Psoas muscle (tissue), 8 donors: ENCODE measurements around the gene WDR70. TPM values are rescaled to one million over a fixed set of nuclear protein-coding genes. Genes with fewer than 3 reads are reported as not detected.

Experiments used
- ATAC-seq, 4 donors: fragments of 200-7000 bp; cut with Tn5 transposase; one replicate each; pipeline ENCODE4 v1.9.1; 2020; ENCODE audit warnings: moderate library complexity in 3 of 4, mild to moderate bottlenecking in 2 of 4
- DNase-seq, 2 donors: peaks; one replicate each; pipeline ENCODE4 v3.0.0-alpha.2; 2020
- H3K27ac ChIP-seq: fragments of 200-600 bp; one replicate; pipeline ENCODE4 v1.8.0; 2022
- H3K27me3 ChIP-seq, 3 donors: fragments of 200-600 bp in 1 of 3; one replicate each; pipeline versions ENCODE4 v1.6.1 to v1.8.0; 2013 to 2022; ENCODE audit warnings: low read length in 2 of 3, mild to moderate bottlenecking in 2 of 3, moderate library complexity in 1 of 3; ENCODE audit not compliant: insufficient read depth in 3 of 3
- H3K36me3 ChIP-seq, 2 donors: fragments of 200-600 bp in 1 of 2; one replicate each; pipeline versions ENCODE4 v1.6.1 to v1.8.0; 2013 to 2022; ENCODE audit warnings: low read depth in 1 of 2, mild to moderate bottlenecking in 1 of 2, moderate library complexity in 1 of 2; ENCODE audit not compliant: insufficient read depth in 1 of 2
- H3K4me1 ChIP-seq: fragments of 200-600 bp; one replicate; pipeline ENCODE4 v1.8.0; 2022
- H3K4me3 ChIP-seq: fragments of 200-600 bp; one replicate; pipeline ENCODE4 v1.8.0; 2022; ENCODE audit warnings: mild to moderate bottlenecking
- H3K9me3 ChIP-seq: fragments of 200-600 bp; one replicate; pipeline ENCODE4 v1.8.0; 2022
- WGBS, 3 donors: extraction: QIAGEN DNeasy Blood & Tissue Kit; methylation state at CpG; one replicate each; pipeline versions ENCODE4 v1.1.6 to v1.1.7; 2013; 5-methylcytosine and 5-hydroxymethylcytosine counted together
- intact Hi-C, 2 donors: fragments of 100-400 bp; cut with DNase I; formaldehyde crosslinking; loops; one replicate each; pipeline versions ENCODE4 v1.11.0 to v1.14.2; 2022
- polyA plus RNA-seq, 3 donors: library from polyadenylated mRNA; stranded (reverse); fragments of 200-250 nt; gene quantifications; one replicate each; pipeline ENCODE4 v1.2.3, GENCODE V29; 2013
- total RNA-seq, 4 donors: library from RNA; stranded (reverse); fragmentation: NEBNext Ultra II Directional in 2 of 4; extraction: Animal tissue kit (Norgen Biotek cat#: 25700) in 2 of 4; gene quantifications; one replicate each; pipeline versions ENCODE4 v1.2.1 to v1.2.4, GENCODE V29; 2021 to 2023
- TF ChIP-seq, protein P1 (sequence below): fragments of 200-600 bp; IDR thresholded peaks from one replicate; pipeline ENCODE4 v1.8.0; 2022; ENCODE audit warnings: antibody characterized with exemption
- donor health status: healthy with polysubstance abuse.
- donor health status: DM: no; HTN: no; CAD: no; lungs with moderate emphysema.
- donor health status: Bipolar disorder and iron deficiency.
- donor health status: healthy.
- donor health status: DM: yes; HTN: yes; CAD: no.
- donor health status: DM: no; HTN: no; CAD: no.
- donor health status: DM: no; HTN: no; CAD: no.
- donor health status: DM: yes; HTN: yes; CAD: no.

Gene WDR70
- total and polyA plus RNA-seq, 7 donors = 16.3 to 37.8 (median 26.0) TPM

GRCh38 chr5:37490931-37491330 is 111.8 kb downstream of the WDR70 start:
- Histone ChIP-seq H3K36me3 (no peaks in the 10 kb centered on the region), H3K9me3 (no peaks in the 10 kb centered on the region), H3K4me3 (no peak overlapping the region), H3K27ac (no peak overlapping the region), H3K4me1 (no peaks in the 10 kb centered on the region), H3K27me3 (no peaks in the 10 kb centered on the region)
- WGBS, 3 donors = 95 to 99% (median 97%) methylated on average over 2 of the region's 2 CpGs
- intact Hi-C loops = no loop called here
- DNase-seq = no peak
- TF ChIP-seq, protein P1, sequence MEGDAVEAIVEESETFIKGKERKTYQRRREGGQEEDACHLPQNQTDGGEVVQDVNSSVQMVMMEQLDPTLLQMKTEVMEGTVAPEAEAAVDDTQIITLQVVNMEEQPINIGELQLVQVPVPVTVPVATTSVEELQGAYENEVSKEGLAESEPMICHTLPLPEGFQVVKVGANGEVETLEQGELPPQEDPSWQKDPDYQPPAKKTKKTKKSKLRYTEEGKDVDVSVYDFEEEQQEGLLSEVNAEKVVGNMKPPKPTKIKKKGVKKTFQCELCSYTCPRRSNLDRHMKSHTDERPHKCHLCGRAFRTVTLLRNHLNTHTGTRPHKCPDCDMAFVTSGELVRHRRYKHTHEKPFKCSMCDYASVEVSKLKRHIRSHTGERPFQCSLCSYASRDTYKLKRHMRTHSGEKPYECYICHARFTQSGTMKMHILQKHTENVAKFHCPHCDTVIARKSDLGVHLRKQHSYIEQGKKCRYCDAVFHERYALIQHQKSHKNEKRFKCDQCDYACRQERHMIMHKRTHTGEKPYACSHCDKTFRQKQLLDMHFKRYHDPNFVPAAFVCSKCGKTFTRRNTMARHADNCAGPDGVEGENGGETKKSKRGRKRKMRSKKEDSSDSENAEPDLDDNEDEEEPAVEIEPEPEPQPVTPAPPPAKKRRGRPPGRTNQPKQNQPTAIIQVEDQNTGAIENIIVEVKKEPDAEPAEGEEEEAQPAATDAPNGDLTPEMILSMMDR = no peak
- ATAC-seq = no peak

- DNase-seq = no peak
- Histone ChIP-seq H3K9me3 (no peaks in the 10 kb centered on the region), H3K36me3 (peaks cover 0 to 2% of the 10 kb centered on the region in 2 donors), H3K27ac (no peak overlapping the region), H3K4me1 (no peaks in the 10 kb centered on the region), H3K27me3 (no peaks in the 10 kb centered on the region), H3K4me3 (no peak overlapping the region)
- 65 to 76% (median 69%) methylated on average over 2 of the region's 2 CpGs for WGBS, 3 donors
- TF ChIP-seq, protein P1 = no peak
- ATAC-seq = peak in 2 of 4 donors; percentile 41 to 57
- intact Hi-C loops = no loop called here
These were observed 113.8 kb downstream of the WDR70 start for GRCh38 chr5:37492778-37493555.

DNA sequence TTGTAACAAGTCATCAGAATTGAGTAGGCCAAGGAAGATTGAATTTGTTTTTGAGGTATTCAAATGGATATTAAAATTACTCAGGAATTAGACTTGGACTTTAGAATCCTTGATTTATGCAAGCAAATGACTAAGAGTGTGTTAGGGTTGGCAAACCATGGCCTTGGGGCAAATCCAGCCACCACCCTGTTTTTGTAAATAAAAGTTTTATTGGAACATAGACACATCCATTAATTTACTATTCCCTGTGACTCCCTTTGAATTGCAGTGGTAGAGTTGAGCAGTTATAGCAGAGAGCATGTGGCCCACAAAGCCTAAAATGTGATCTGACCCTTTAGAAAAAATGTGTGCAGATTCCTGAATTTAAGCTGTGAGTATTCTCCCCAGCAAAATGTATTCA is 115.6 kb downstream of the WDR70 start:
- no peaks in the 10 kb centered on the region for H3K27me3 ChIP-seq
- no peak for DNase-seq
- H3K36me3 ChIP-seq = peaks cover 0 to 2% of the 10 kb centered on the region in 2 donors
- intact Hi-C loops = no loop called here
- H3K27ac ChIP-seq = no peak overlapping the region
- H3K4me1 ChIP-seq = no peaks in the 10 kb centered on the region
- no peaks in the 10 kb centered on the region for H3K9me3 ChIP-seq
- no peak for ATAC-seq
- H3K4me3 ChIP-seq = no peak overlapping the region
- TF ChIP-seq, protein P1 = no peak

DNA sequence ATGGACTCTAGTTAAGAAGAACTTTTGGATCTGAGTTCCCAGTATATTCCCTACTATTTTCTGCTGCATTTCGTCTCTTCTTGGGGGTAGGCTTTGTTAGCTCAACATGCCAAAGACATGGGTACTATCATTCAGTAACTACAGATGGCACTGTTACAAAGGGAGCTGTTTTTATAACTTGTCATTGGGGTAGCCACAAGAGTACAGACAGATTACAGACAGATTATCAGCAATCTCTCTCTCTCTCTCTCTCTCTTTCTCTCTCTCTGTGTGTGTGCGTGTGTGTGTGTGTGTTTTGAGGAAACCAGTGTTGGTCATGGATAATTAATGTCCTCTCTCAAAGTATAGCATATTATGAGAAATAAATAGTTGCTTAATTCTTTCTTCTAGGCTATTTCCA is 116.1 kb downstream of the WDR70 start:
- Histone ChIP-seq H3K9me3 (no peaks in the 10 kb centered on the region), H3K4me1 (no peaks in the 10 kb centered on the region), H3K36me3 (peaks cover 0 to 2% of the 10 kb centered on the region in 2 donors), H3K4me3 (no peak overlapping the region), H3K27me3 (no peaks in the 10 kb centered on the region), H3K27ac (no peak overlapping the region)
- DNase-seq (no peak), ATAC-seq (peak; percentile 65 to 85 (median 73))
- TF ChIP-seq, protein P1 = peak; percentile 31
- intact Hi-C loops = no loop called here
- 80 to 89% (median 81%) methylated on average over 2 of the region's 2 CpGs for WGBS, 3 donors
